Hepatocyte (in vitro differentiated cells): ENCODE measurements around the gene PAQR7. TPM values are rescaled to one million over a fixed set of nuclear protein-coding genes. Genes with fewer than 3 reads are reported as not detected.

ENCODE experiments used
- DNase-seq: peaks from one replicate; pipeline ENCODE4 v3.0.0-alpha.2; 2016; ENCODE audit warnings: low spot score
- H2AFZ ChIP-seq: fragments of 200-600 bp; sonication (generic); 2 replicates; pipeline ENCODE4 v1.6.0; 2016; ENCODE audit warnings: antibody characterized with exemption, mild to moderate bottlenecking
- H3K27ac ChIP-seq: fragments of 200-600 bp; sonication (generic); 2 replicates; pipeline ENCODE4 v1.5.1; 2016; ENCODE audit warnings: mild to moderate bottlenecking
- H3K27me3 ChIP-seq: fragments of 200-600 bp; sonication (generic); 2 replicates; pipeline ENCODE4 v1.6.1; 2016
- H3K36me3 ChIP-seq: fragments of 200-600 bp; sonication (generic); replicated peaks from 2 replicates; pipeline ENCODE4 v1.5.1; 2016; ENCODE audit warnings: low read depth; ENCODE audit not compliant: insufficient read depth
- H3K4me1 ChIP-seq: fragments of 200-600 bp; sonication (generic); 2 replicates; pipeline ENCODE4 v1.5.1; 2016; ENCODE audit warnings: mild to moderate bottlenecking, moderate library complexity; ENCODE audit not compliant: insufficient read depth
- H3K4me2 ChIP-seq: fragments of 200-600 bp; sonication (generic); 2 replicates; pipeline ENCODE4 v1.6.0; 2016
- H3K4me3 ChIP-seq: fragments of 200-600 bp; sonication (generic); 2 replicates; pipeline ENCODE4 v1.5.1; 2016; ENCODE audit warnings: mild to moderate bottlenecking
- H3K79me2 ChIP-seq: fragments of 200-600 bp; sonication (generic); 2 replicates; pipeline ENCODE4 v1.6.0; 2017; ENCODE audit warnings: mild to moderate bottlenecking
- H3K9me2 ChIP-seq: fragments of 200-600 bp; sonication (generic); replicated peaks from 2 replicates; pipeline ENCODE4 v1.6.0; 2017; ENCODE audit warnings: mild to moderate bottlenecking; ENCODE audit not compliant: insufficient read depth
- H3K9me3 ChIP-seq: fragments of 200-600 bp; sonication (generic); 2 replicates; pipeline ENCODE4 v1.5.1; 2016; ENCODE audit warnings: low read depth, mild to moderate bottlenecking
- H4K20me1 ChIP-seq: fragments of 200-600 bp; sonication (generic); 2 replicates; pipeline ENCODE4 v1.6.0; 2016; ENCODE audit warnings: mild to moderate bottlenecking; ENCODE audit not compliant: insufficient read depth, poor library complexity, severe bottlenecking
- EZH2 ChIP-seq: fragments of 200-600 bp; sonication (generic); IDR thresholded peaks from 2 replicates; pipeline ENCODE4 v1.6.1; 2016; ENCODE audit warnings: antibody characterized with exemption, mild to moderate bottlenecking, borderline replicate concordance
- EZH2phosphoT487 ChIP-seq: fragments of 200-600 bp; sonication (generic); IDR thresholded peaks from one replicate; pipeline ENCODE4 v1.6.1; 2018; ENCODE audit warnings: antibody characterized with exemption, mild to moderate bottlenecking, low read depth, moderate library complexity; ENCODE audit not compliant: unreplicated experiment, severe bottlenecking
- WGBS: methylation state at CpG from one replicate; pipeline ENCODE4 v1.1.6; 2016; ENCODE audit warnings: low lambda C conversion rate; ENCODE audit errors: missing lambda C conversion rate; 5-methylcytosine and 5-hydroxymethylcytosine counted together
- polyA plus RNA-seq: library from polyadenylated mRNA; unstranded; fragments of >200 nt; fragmentation: Nextera tagmentation; extraction: Ambion mirVana; gene quantifications from 2 replicates; pipeline ENCODE4 v1.2.1, GENCODE V29; 2016
- total RNA-seq: library from RNA; depleted of rRNA; stranded (reverse); fragments of >200 nt; gene quantifications from 2 replicates; pipeline ENCODE4 v1.2.3, GENCODE V29; 2014
- TF ChIP-seq, protein P1 (sequence below): fragments of 200-600 bp; sonication (generic); IDR thresholded peaks from 2 replicates; pipeline ENCODE4 v1.5.1; 2016; ENCODE audit warnings: antibody characterized with exemption, mild to moderate bottlenecking; ENCODE audit not compliant: poor library complexity

Gene PAQR7
- 21.5 and 27.0 TPM in 2 replicates for total RNA-seq
- 3.3 and 4.8 TPM in 2 replicates for polyA plus RNA-seq

DNA sequence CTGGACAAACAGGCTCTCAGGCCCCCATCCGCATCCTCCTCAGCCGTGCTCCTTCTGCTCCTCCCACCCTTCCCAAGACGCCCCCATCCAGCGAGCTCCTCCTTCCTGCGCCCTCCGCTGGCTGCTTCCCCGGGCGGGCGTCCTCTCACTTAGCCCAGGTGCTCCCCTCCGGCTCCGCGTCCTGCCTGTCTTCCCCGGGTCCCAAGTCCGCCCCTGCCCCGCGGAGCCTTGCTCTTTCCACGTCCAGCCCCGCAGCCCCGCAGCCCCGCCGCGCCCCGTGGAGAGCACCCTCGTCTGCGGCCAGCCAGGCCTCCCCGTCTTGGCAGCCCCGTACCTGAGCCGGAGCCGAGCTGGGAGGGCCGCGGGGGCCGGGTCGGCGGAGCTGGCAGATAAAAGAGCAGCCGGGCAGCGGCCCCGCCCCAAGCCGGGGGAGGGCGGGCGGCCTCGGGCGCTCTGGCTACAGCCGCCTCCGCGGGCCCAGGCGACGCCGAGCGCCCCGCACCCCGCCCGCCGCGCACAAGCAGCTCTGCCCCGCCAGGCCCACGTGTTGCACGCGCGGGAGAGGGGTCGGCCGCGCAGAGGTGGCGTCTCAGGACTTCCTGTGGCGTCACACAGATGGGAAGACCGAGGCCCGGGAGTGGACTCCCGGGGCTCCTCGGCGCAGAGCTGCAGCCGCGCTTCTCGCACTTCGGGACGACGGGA is at the start of gene PAQR7:
Gene PAQR7, minus strand, starts transcription at position 555 of the 702 bp plus-strand sequence. CDS start 11,869 bp downstream, outside the sequence.
- Histone ChIP-seq H3K4me2 (peak within 1 kb of the TSS; percentile 87), H4K20me1 (no peaks in the 10 kb centered on the region), H3K9me3 (no peaks in the 10 kb centered on the region), H3K9me2 (no peaks in the 10 kb centered on the region), H3K27me3 (no peaks in the 10 kb centered on the region), H3K79me2 (peaks cover 35% of the 10 kb centered on the region), H3K4me3 (peak within 1 kb of the TSS; percentile 61), H3K27ac (peak within 1 kb of the TSS; percentile 95), H3K4me1 (peaks cover 60% of the 10 kb centered on the region), H3K36me3 (no peaks in the 10 kb centered on the region), H2AFZ (peak within 1 kb of the TSS; percentile 74)
- DNase-seq, result peak; percentile 92
- WGBS, result 4% methylated on average over 18 of the region's 75 CpGs
- TF ChIP-seq, protein P1, sequence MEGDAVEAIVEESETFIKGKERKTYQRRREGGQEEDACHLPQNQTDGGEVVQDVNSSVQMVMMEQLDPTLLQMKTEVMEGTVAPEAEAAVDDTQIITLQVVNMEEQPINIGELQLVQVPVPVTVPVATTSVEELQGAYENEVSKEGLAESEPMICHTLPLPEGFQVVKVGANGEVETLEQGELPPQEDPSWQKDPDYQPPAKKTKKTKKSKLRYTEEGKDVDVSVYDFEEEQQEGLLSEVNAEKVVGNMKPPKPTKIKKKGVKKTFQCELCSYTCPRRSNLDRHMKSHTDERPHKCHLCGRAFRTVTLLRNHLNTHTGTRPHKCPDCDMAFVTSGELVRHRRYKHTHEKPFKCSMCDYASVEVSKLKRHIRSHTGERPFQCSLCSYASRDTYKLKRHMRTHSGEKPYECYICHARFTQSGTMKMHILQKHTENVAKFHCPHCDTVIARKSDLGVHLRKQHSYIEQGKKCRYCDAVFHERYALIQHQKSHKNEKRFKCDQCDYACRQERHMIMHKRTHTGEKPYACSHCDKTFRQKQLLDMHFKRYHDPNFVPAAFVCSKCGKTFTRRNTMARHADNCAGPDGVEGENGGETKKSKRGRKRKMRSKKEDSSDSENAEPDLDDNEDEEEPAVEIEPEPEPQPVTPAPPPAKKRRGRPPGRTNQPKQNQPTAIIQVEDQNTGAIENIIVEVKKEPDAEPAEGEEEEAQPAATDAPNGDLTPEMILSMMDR, result peak; percentile 20
- no peak for TF ChIP-seq EZH2phosphoT487

- TF ChIP-seq EZH2, result no peak
- TF ChIP-seq, protein P1, result no peak
- no peak for TF ChIP-seq EZH2phosphoT487
- Histone ChIP-seq H3K9me2 (no peaks in the 10 kb centered on the region), H3K4me3 (no peak overlapping the region)
Observed at GRCh38 chr1:25924454-25924853, 48.9 kb upstream of the PAQR7 start.

DNA sequence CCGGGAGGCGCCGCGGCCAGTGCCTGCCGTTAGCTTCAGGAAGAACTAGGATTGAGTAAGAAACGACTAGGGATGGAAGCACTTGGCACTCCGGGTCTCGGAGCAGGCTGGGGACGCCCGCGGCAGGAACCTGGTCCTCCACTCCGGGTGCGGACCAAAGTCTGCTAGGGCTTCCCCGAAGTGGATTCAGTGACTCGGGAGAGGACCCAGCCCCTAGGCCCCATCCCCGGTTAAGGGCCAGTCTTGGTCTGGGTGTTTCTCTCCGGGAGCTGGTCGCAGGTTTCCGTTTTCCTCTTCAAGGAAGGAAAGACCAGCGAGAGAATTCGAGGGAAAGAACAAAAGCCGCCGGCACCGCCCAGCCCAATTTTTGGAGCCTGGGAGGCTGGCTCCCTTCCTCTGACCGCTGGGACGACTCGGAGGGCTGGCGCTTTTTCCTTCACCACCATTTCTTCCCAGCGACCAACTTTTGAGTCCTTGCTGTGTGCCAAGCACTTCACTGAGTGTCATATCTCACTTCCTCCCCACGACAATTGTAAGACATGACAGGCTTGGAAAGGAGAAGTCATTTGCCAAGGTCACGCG is 47.6 kb upstream of the PAQR7 start:
- peak overlapping the region; percentile 40 for H3K4me3 ChIP-seq

More at GRCh38 chr1:25924454-25924853, 48.9 kb upstream of the PAQR7 start:
- peaks cover 4% of the 10 kb centered on the region for H3K27me3 ChIP-seq
- no peaks in the 10 kb centered on the region for H3K79me2 ChIP-seq
- H3K27ac ChIP-seq, result no peak overlapping the region
- peaks cover 7% of the 10 kb centered on the region for H3K4me1 ChIP-seq
- no peak overlapping the region for H3K4me2 ChIP-seq
- H3K9me3 ChIP-seq, result no peaks in the 10 kb centered on the region
- H4K20me1 ChIP-seq, result no peaks in the 10 kb centered on the region
- H3K36me3 ChIP-seq, result no peaks in the 10 kb centered on the region
- 73% methylated on average over 2 of the region's 2 CpGs for WGBS
- H2AFZ ChIP-seq, result no peak overlapping the region
- DNase-seq, result no peak

More for the DNA sequence above, 47.6 kb upstream of the PAQR7 start:
- TF ChIP-seq EZH2phosphoT487 (no peak), EZH2 (no peak)
- TF ChIP-seq, protein P1, result no peak
- no peaks in the 10 kb centered on the region for H3K9me3 ChIP-seq
- peaks cover 4% of the 10 kb centered on the region for H3K27me3 ChIP-seq
- peaks cover 7% of the 10 kb centered on the region for H3K4me1 ChIP-seq
- WGBS, result 2% methylated on average over 28 of the region's 32 CpGs
- peak overlapping the region; percentile 98 for H3K4me2 ChIP-seq
- H4K20me1 ChIP-seq, result no peaks in the 10 kb centered on the region
- no peaks in the 10 kb centered on the region for H3K79me2 ChIP-seq
- DNase-seq, result peak; percentile 19
- no peaks in the 10 kb centered on the region for H3K36me3 ChIP-seq
- H3K9me2 ChIP-seq, result no peaks in the 10 kb centered on the region
- H2AFZ ChIP-seq, result peak overlapping the region; percentile 82
- peak overlapping the region; percentile 75 for H3K27ac ChIP-seq
